ENCODE results near the gene WWTR1. TPM values are rescaled to one million over a fixed set of nuclear protein-coding genes. Genes with fewer than 3 reads are reported as not detected.

Gene WWTR1
- total and polyA plus RNA-seq, 2 experiments from 2014 or later = 25.1 to 26.2 TPM

DNA sequence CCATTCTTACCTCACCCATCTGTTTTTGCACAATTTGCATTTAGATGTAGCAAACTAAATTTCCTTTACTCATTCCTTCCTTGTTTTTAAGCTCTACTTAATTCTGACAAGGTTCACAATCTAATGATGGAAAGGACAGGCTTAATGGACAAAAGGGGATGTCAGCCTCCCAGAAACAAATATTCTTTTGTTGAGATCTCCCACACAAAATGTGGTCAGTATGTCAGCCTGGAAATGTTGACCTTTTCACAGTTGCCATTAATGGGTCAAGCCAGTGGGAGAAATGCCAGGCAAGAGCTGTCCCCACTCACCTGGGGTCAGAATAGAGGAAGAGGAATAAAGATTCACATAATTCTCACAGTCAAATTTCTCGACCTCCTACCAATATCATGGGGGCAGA is 27.0 kb downstream of the WWTR1 start:
- ATAC-seq = no peak

More for the DNA sequence above, 27.0 kb downstream of the WWTR1 start:
- no peak for DNase-seq (ENCODE audit: low spot score)
- no peak overlapping the region for H3K27ac Mint-ChIP-seq
- no peak overlapping the region for H2AFZ ChIP-seq
- H3K27ac ChIP-seq (ENCODE audit: low read depth) = no peak overlapping the region
- peak overlapping the region; percentile 23; the same call in 1 of the 2 replicates for H3K4me3 ChIP-seq
- H3K4me2 ChIP-seq = peak overlapping the region; percentile 76
- H3K9me3 Mint-ChIP-seq = no peaks in the 10 kb centered on the region
- H3K4me1 ChIP-seq (ENCODE audit: insufficient read depth) = peaks cover 34% of the 10 kb centered on the region
- H3K9me2 ChIP-seq (ENCODE audit: insufficient read depth) = no peaks in the 10 kb centered on the region
- H3K36me3 Mint-ChIP-seq (ENCODE audit: low read depth) = peaks cover 4% of the 10 kb centered on the region; the same call in 1 of the 3 replicates
- H3K27me3 ChIP-seq (ENCODE audit: insufficient read depth) = no peaks in the 10 kb centered on the region
- H3K4me3 Mint-ChIP-seq = no peak overlapping the region
- H3K4me1 Mint-ChIP-seq = peaks cover 19% of the 10 kb centered on the region; the same call in 2 of the 3 replicates
- H3K27me3 Mint-ChIP-seq (ENCODE audit: insufficient read depth, low read depth, poor library complexity) = peaks cover 6% of the 10 kb centered on the region
- TF ChIP-seq ZNF331 (CRISPR knock-in tag; IDR thresholded peaks at IDR 0.05; ENCODE audit: low read depth) (no peak), CREB1 (CRISPR knock-in tag; IDR thresholded peaks at IDR 0.05; ENCODE audit: low read depth) (no peak), CTCF (conservative IDR thresholded peaks at IDR 0.05; ENCODE audit: low read depth in 2 of 2) (no peak), NANOG (IDR thresholded peaks at IDR 0.05; ENCODE audit: borderline replicate concordance) (no peak), ZNF462 (CRISPR knock-in tag; IDR thresholded peaks at IDR 0.05) (no peak), JUNB (IDR thresholded peaks at IDR 0.05; ENCODE audit: unreplicated experiment) (no peak), POLR2AphosphoS5 (IDR thresholded peaks at IDR 0.05; ENCODE audit: low read depth) (no peak), ZNF114 (CRISPR knock-in tag; IDR thresholded peaks at IDR 0.05) (no peak), ETS1 (IDR thresholded peaks at IDR 0.05) (no peak), STAT1 (IDR thresholded peaks at IDR 0.05; ENCODE audit: unreplicated experiment) (no peak), REST (IDR thresholded peaks at IDR 0.05; ENCODE audit: unreplicated experiment) (no peak), EZH2 (IDR thresholded peaks at IDR 0.05; ENCODE audit: low read depth, unreplicated experiment) (no peak), EZH2phosphoT487 (IDR thresholded peaks at IDR 0.05; ENCODE audit: unreplicated experiment) (no peak)
- H3K79me2 ChIP-seq (replicated peaks; ENCODE audit: insufficient read depth) = peaks cover 100% of the 10 kb centered on the region
- no peaks in the 10 kb centered on the region for H3F3A ChIP-seq (replicated peaks; ENCODE audit: low read depth)
- H3K36me3 ChIP-seq (ENCODE audit: insufficient read depth) = no peaks in the 10 kb centered on the region
- H4K20me1 ChIP-seq (replicated peaks; ENCODE audit: insufficient read depth) = peaks cover 21% of the 10 kb centered on the region; the same call in 1 of the 2 replicates

All from GM23338 (cell line).